HPDE6-E6E7 (cell line): ENCODE measurements around the gene AJUBA.
"Not testable (repeated sequence)": the region's sequence is repeated elsewhere in the genome, so short reads cannot be mapped to it uniquely, and the experiment has no call there.

Source experiments
- DNase-seq: peaks from one replicate; pipeline ENCODE4 v3.0.0; 2011; ENCODE audit warnings: missing footprints; ENCODE audit errors: extremely low spot score

Gene AJUBA

GRCh38 chr14:22981090-22981875 is 1.1 kb downstream of the AJUBA start:
- no peak for DNase-seq

- DNase-seq = no peak
These were observed 1.7 kb downstream of the AJUBA start for GRCh38 chr14:22980672-22981089.

GRCh38 chr14:22979748-22980392 is 2.5 kb downstream of the AJUBA start:
- no peak for DNase-seq

- no peak for DNase-seq
These were observed 3.2 kb downstream of the AJUBA start for GRCh38 chr14:22978981-22979671.

GRCh38 chr14:22978487-22978837 is 3.9 kb downstream of the AJUBA start:
- DNase-seq = no peak

GRCh38 chr14:22977684-22978486 is 4.5 kb downstream of the AJUBA start:
- DNase-seq = no peak

- DNase-seq = no peak
These were observed 5.0 kb downstream of the AJUBA start for GRCh38 chr14:22977434-22977683.

- DNase-seq = no peak
These were observed 5.5 kb downstream of the AJUBA start for GRCh38 chr14:22976620-22977433.

GRCh38 chr14:22974530-22975313 is 7.6 kb downstream of the AJUBA start:
- no peak for DNase-seq

- DNase-seq = no peak
These were observed 8.9 kb downstream of the AJUBA start for GRCh38 chr14:22973217-22974032.

- DNase-seq = no peak
These were observed 9.9 kb downstream of the AJUBA start for GRCh38 chr14:22972313-22972930.

GRCh38 chr14:22971152-22971551 is 11.2 kb downstream of the AJUBA start:
- no peak for DNase-seq

- DNase-seq = no peak
These were observed 15.5 kb downstream of the AJUBA start for GRCh38 chr14:22966783-22967269.

- not testable (repeated sequence) for DNase-seq
These were observed 16.2 kb downstream of the AJUBA start for GRCh38 chr14:22965916-22966782.

GRCh38 chr14:22962061-22962676 is 20.2 kb downstream of the AJUBA start:
- no peak for DNase-seq

GRCh38 chr14:22955702-22956569 is 26.4 kb downstream of the AJUBA start:
- no peak for DNase-seq

GRCh38 chr14:22952418-22952817 is 29.9 kb downstream of the AJUBA start:
- DNase-seq = no peak
